HT1080 (cell line): ENCODE data around the gene ZNF860. TPM values are rescaled to one million over a fixed set of nuclear protein-coding genes. Genes with fewer than 3 reads are reported as not detected.
"Not testable (repeated sequence)": the region's sequence is repeated elsewhere in the genome, so short reads cannot be mapped to it uniquely, and the experiment has no call there.

ENCODE experiments used
- DNase-seq: peaks from one replicate; pipeline ENCODE4 v3.0.0-alpha.2; 2015; ENCODE audit warnings: low read depth
- total RNA-seq: library from RNA; depleted of rRNA; stranded (reverse); fragments of >200 nt; shearing (Covaris generic); gene quantifications from 2 replicates; pipeline ENCODE4 v1.2.3, GENCODE V29; 2014

The ZNF860 gene
- total RNA-seq, 1 experiment from 2014 or later = 0.08 TPM

GRCh38 chr3:31960793-31961431 lies 20.6 kb upstream of the ZNF860 start:
- peak; percentile 80 for DNase-seq

GRCh38 chr3:31962801-31963205 lies 18.7 kb upstream of the ZNF860 start:
- DNase-seq = peak; percentile 86

- no peak for DNase-seq
Observed at GRCh38 chr3:31966978-31967591, 14.5 kb upstream of the ZNF860 start.

- no peak for DNase-seq
Observed at GRCh38 chr3:31967592-31967991, 14.0 kb upstream of the ZNF860 start.

- DNase-seq = peak; percentile 70
Observed at GRCh38 chr3:31968369-31968926, 13.1 kb upstream of the ZNF860 start.

GRCh38 chr3:31968927-31969418 lies 12.6 kb upstream of the ZNF860 start:
- peak; percentile 99 for DNase-seq

GRCh38 chr3:31971607-31972006 lies 9.9 kb upstream of the ZNF860 start:
- DNase-seq = no peak

GRCh38 chr3:31973081-31973480 lies 8.5 kb upstream of the ZNF860 start:
- DNase-seq = no peak

GRCh38 chr3:31973837-31974236 lies 7.7 kb upstream of the ZNF860 start:
- DNase-seq = no peak

GRCh38 chr3:31974471-31974870 lies 7.1 kb upstream of the ZNF860 start:
- no peak for DNase-seq

- DNase-seq = no peak
Observed at GRCh38 chr3:31974964-31975363, 6.6 kb upstream of the ZNF860 start.

- DNase-seq = no peak
Observed at GRCh38 chr3:31976302-31976701, 5.2 kb upstream of the ZNF860 start.

GRCh38 chr3:31977736-31978135 lies 3.8 kb upstream of the ZNF860 start:
- no peak for DNase-seq

GRCh38 chr3:31978553-31978952 lies 3.0 kb upstream of the ZNF860 start:
- no peak for DNase-seq

GRCh38 chr3:31979001-31979697 lies 2.4 kb upstream of the ZNF860 start:
- no peak for DNase-seq

GRCh38 chr3:31980530-31981205 lies 882 bp upstream of the ZNF860 start:
- peak; percentile 67 for DNase-seq

- no peak for DNase-seq
Observed at GRCh38 chr3:31984321-31984720, 2.8 kb downstream of the ZNF860 start.

- no peak for DNase-seq
Observed at GRCh38 chr3:31985831-31986230, 4.3 kb downstream of the ZNF860 start.

GRCh38 chr3:31988271-31988670 lies 6.7 kb downstream of the ZNF860 start:
- no peak for DNase-seq

GRCh38 chr3:31992995-31993394 lies 11.4 kb downstream of the ZNF860 start:
- DNase-seq = not testable (repeated sequence)

GRCh38 chr3:31993843-31994242 lies 12.3 kb downstream of the ZNF860 start:
- no peak for DNase-seq

GRCh38 chr3:31995026-31995425 lies 13.5 kb downstream of the ZNF860 start:
- not testable (repeated sequence) for DNase-seq
